Mesenchymal stem cell (in vitro differentiated cells and primary cell): ENCODE results near the gene TNNT2.

ENCODE experiments used
- DNase-seq: peaks from one replicate; pipeline ENCODE4 v3.0.0-alpha.2; 2013
- H2AFZ ChIP-seq: one replicate; pipeline ENCODE4 v1.6.1; 2013; ENCODE audit warnings: low read depth, mild to moderate bottlenecking, control low read depth, inconsistent platforms, low read length, moderate library complexity
- H2AK5ac ChIP-seq: 2 replicates; pipeline ENCODE4 v1.6.1; 2013; ENCODE audit warnings: low read length, moderate library complexity, mild to moderate bottlenecking, inconsistent platforms; ENCODE audit not compliant: severe bottlenecking
- H2BK120ac ChIP-seq: one replicate; pipeline ENCODE4 v1.6.1; 2013; ENCODE audit warnings: low read depth, mild to moderate bottlenecking, inconsistent platforms, low read length, moderate library complexity
- H2BK12ac ChIP-seq, 2 experiments: one replicate each; pipeline ENCODE4 v1.6.1; 2013; ENCODE audit warnings: inconsistent platforms in 2 of 2, low read length in 2 of 2, mild to moderate bottlenecking in 2 of 2, moderate library complexity in 2 of 2, control low read depth in 1 of 2
- H2BK15ac ChIP-seq: one replicate; pipeline ENCODE4 v1.6.1; 2013; ENCODE audit warnings: mild to moderate bottlenecking, low read depth, inconsistent platforms; ENCODE audit not compliant: poor library complexity, severe bottlenecking
- H2BK5ac ChIP-seq: 2 replicates; pipeline ENCODE4 v1.6.1; 2013; ENCODE audit warnings: low read depth, mild to moderate bottlenecking, low read length, control low read depth, inconsistent platforms; ENCODE audit not compliant: poor library complexity, severe bottlenecking
- H3K14ac ChIP-seq, 2 experiments: one replicate each; pipeline ENCODE4 v1.6.1; 2013; ENCODE audit warnings: inconsistent platforms in 2 of 2, low read length in 2 of 2, control low read depth in 1 of 2, mild to moderate bottlenecking in 1 of 2, moderate library complexity in 1 of 2
- H3K18ac ChIP-seq, 2 experiments: one replicate each; pipeline ENCODE4 v1.6.1; 2013; ENCODE audit warnings: inconsistent platforms in 2 of 2, low read length in 2 of 2, control low read depth in 1 of 2, low read depth in 1 of 2, mild to moderate bottlenecking in 1 of 2
- H3K23ac ChIP-seq, 2 experiments: one replicate each; pipeline ENCODE4 v1.6.1; 2013; ENCODE audit warnings: inconsistent platforms in 2 of 2, low read length in 2 of 2, mild to moderate bottlenecking in 2 of 2, moderate library complexity in 2 of 2, control low read depth in 1 of 2
- H3K27ac ChIP-seq: 2 replicates; pipeline ENCODE4 v1.5.1; 2013; ENCODE audit warnings: mild to moderate bottlenecking, moderate library complexity, low read length, control low read depth, inconsistent platforms; ENCODE audit not compliant: poor library complexity, severe bottlenecking
- H3K27me3 ChIP-seq, 2 experiments: 2 replicates each; pipeline versions ENCODE4 v1.6.1 to v1.7.0; 2013; ENCODE audit warnings: low read length in 2 of 2, mild to moderate bottlenecking in 2 of 2, moderate library complexity in 2 of 2, control low read depth in 1 of 2, inconsistent platforms in 1 of 2; ENCODE audit not compliant: control insufficient read depth in 1 of 2, insufficient read depth in 1 of 2
- H3K36me3 ChIP-seq, 2 experiments: 2 replicates each; pipeline versions ENCODE4 v1.6.1 to v1.7.0; 2013; ENCODE audit warnings: low read length in 2 of 2, control low read depth in 1 of 2, inconsistent platforms in 1 of 2, low read depth in 1 of 2, mild to moderate bottlenecking in 1 of 2; ENCODE audit not compliant: insufficient read depth in 2 of 2, control insufficient read depth in 1 of 2
- H3K4ac ChIP-seq, 2 experiments: one replicate each; pipeline ENCODE4 v1.6.1; 2013; ENCODE audit warnings: inconsistent platforms in 2 of 2, low read length in 2 of 2, mild to moderate bottlenecking in 2 of 2, moderate library complexity in 2 of 2, control low read depth in 1 of 2, low read depth in 1 of 2
- H3K4me1 ChIP-seq: 2 replicates; pipeline ENCODE4 v1.6.1; 2013; ENCODE audit warnings: low read depth, low read length, control low read depth; ENCODE audit not compliant: control insufficient read depth, insufficient read depth
- H3K4me2 ChIP-seq: 2 replicates; pipeline ENCODE4 v1.6.1; 2013; ENCODE audit warnings: low read length, mild to moderate bottlenecking, inconsistent platforms; ENCODE audit not compliant: poor library complexity, severe bottlenecking
- H3K4me3 ChIP-seq, 2 experiments: 2 replicates each; pipeline versions ENCODE4 v1.5.1 to v1.7.0; 2013; ENCODE audit warnings: low read length in 2 of 2, mild to moderate bottlenecking in 2 of 2, control low read depth in 1 of 2, low read depth in 1 of 2; ENCODE audit not compliant: insufficient read depth in 1 of 2
- H3K79me1 ChIP-seq: replicated peaks from 2 replicates; pipeline ENCODE4 v1.6.1; 2013; ENCODE audit warnings: mild to moderate bottlenecking, control low read depth, low read length, inconsistent platforms; ENCODE audit not compliant: poor library complexity, severe bottlenecking
- H3K9ac ChIP-seq: 2 replicates; pipeline ENCODE4 v1.7.0; 2013; ENCODE audit warnings: mild to moderate bottlenecking, low read length, moderate library complexity
- H3K9me3 ChIP-seq: 2 replicates; pipeline ENCODE4 v1.7.0; 2013; ENCODE audit warnings: mild to moderate bottlenecking, low read length; ENCODE audit not compliant: control insufficient read depth
- H4K8ac ChIP-seq: one replicate; pipeline ENCODE4 v1.6.1; 2013; ENCODE audit warnings: inconsistent platforms, mild to moderate bottlenecking, low read length, moderate library complexity
- H4K91ac ChIP-seq: one replicate; pipeline ENCODE4 v1.6.1; 2013; ENCODE audit warnings: mild to moderate bottlenecking, low read length, inconsistent platforms
- WGBS: methylation state at CpG from one replicate; pipeline ENCODE4 v1.1.7; 2013; ENCODE audit warnings: mixed read lengths; 5-methylcytosine and 5-hydroxymethylcytosine counted together

The TNNT2 gene

GRCh38 chr1:201403359-201403758 is 25.9 kb upstream of the TNNT2 start:
- H3K18ac ChIP-seq, result no peak overlapping the region
- H3K79me1 ChIP-seq, result peaks cover 8% of the 10 kb centered on the region
- no peak overlapping the region for H3K4ac ChIP-seq
- H3K14ac ChIP-seq, result no peak overlapping the region
- H3K4me3 ChIP-seq, result no peak overlapping the region
- DNase-seq, result no peak
- no peak overlapping the region for H3K23ac ChIP-seq
- H2AFZ ChIP-seq, result no peak overlapping the region
- H2BK120ac ChIP-seq, result no peak overlapping the region
- no peak overlapping the region for H3K4me2 ChIP-seq
- H3K4me1 ChIP-seq, result peaks cover 58% of the 10 kb centered on the region
- H3K9me3 ChIP-seq, result no peaks in the 10 kb centered on the region
- no peak overlapping the region for H2AK5ac ChIP-seq
- H2BK12ac ChIP-seq, result no peak overlapping the region
- H3K9ac ChIP-seq, result no peak overlapping the region
- H3K27ac ChIP-seq, result no peak overlapping the region
- H4K8ac ChIP-seq, result no peak overlapping the region
- no peak overlapping the region for H4K91ac ChIP-seq
- WGBS, result 72% methylated on average over 1 of the region's 1 CpG
- H3K36me3 ChIP-seq, result no peaks in the 10 kb centered on the region
- no peak overlapping the region for H2BK15ac ChIP-seq
- no peak overlapping the region for H2BK5ac ChIP-seq
- peaks cover 0 to 87% of the 10 kb centered on the region in 2 experiments for H3K27me3 ChIP-seq

- no peak for DNase-seq
These were observed 24.2 kb upstream of the TNNT2 start for GRCh38 chr1:201401700-201402099.

GRCh38 chr1:201400852-201401230 is 23.4 kb upstream of the TNNT2 start:
- Histone ChIP-seq H2BK12ac (no peak overlapping the region), H3K4me1 (peaks cover 63% of the 10 kb centered on the region), H3K79me1 (peaks cover 8% of the 10 kb centered on the region), H4K8ac (no peak overlapping the region), H2BK15ac (no peak overlapping the region), H2AFZ (no peak overlapping the region), H3K27me3 (peaks cover 0 to 95% of the 10 kb centered on the region in 2 experiments), H2BK120ac (no peak overlapping the region), H3K4ac (no peak overlapping the region), H3K36me3 (no peaks in the 10 kb centered on the region), H3K27ac (no peak overlapping the region), H3K9me3 (no peaks in the 10 kb centered on the region), H2BK5ac (no peak overlapping the region), H3K9ac (no peak overlapping the region), H4K91ac (no peak overlapping the region), H3K4me3 (no peak overlapping the region), H2AK5ac (peak overlapping the region; percentile 93), H3K23ac (no peak overlapping the region), H3K4me2 (no peak overlapping the region), H3K18ac (no peak overlapping the region), H3K14ac (no peak overlapping the region)
- DNase-seq, result no peak
- 80% methylated on average over 1 of the region's 2 CpGs for WGBS

More at GRCh38 chr1:201401700-201402099, 24.2 kb upstream of the TNNT2 start:
- no peak overlapping the region for H2BK15ac ChIP-seq
- H2BK5ac ChIP-seq, result no peak overlapping the region
- H3K14ac ChIP-seq, result no peak overlapping the region
- H2BK12ac ChIP-seq, result no peak overlapping the region
- H3K23ac ChIP-seq, result no peak overlapping the region
- H3K36me3 ChIP-seq, result no peaks in the 10 kb centered on the region
- H3K9ac ChIP-seq, result no peak overlapping the region
- no peak overlapping the region for H3K4ac ChIP-seq
- peak overlapping the region; percentile 66 for H2AK5ac ChIP-seq
- no peak overlapping the region for H3K4me3 ChIP-seq
- peaks cover 62% of the 10 kb centered on the region for H3K4me1 ChIP-seq
- H3K27ac ChIP-seq, result no peak overlapping the region
- H3K9me3 ChIP-seq, result no peaks in the 10 kb centered on the region
- H3K79me1 ChIP-seq, result peaks cover 8% of the 10 kb centered on the region
- no peak overlapping the region for H3K18ac ChIP-seq
- no peak overlapping the region for H2AFZ ChIP-seq
- no peak overlapping the region for H2BK120ac ChIP-seq
- peaks cover 0 to 93% of the 10 kb centered on the region in 2 experiments for H3K27me3 ChIP-seq
- H3K4me2 ChIP-seq, result no peak overlapping the region
- 63% methylated on average over 2 of the region's 2 CpGs for WGBS
- no peak overlapping the region for H4K8ac ChIP-seq
- no peak overlapping the region for H4K91ac ChIP-seq

GRCh38 chr1:201400212-201400851 is 22.9 kb upstream of the TNNT2 start:
- no peak overlapping the region for H3K4ac ChIP-seq
- no peak overlapping the region for H4K8ac ChIP-seq
- no peak overlapping the region for H2BK15ac ChIP-seq
- no peak overlapping the region for H2AFZ ChIP-seq
- DNase-seq, result no peak
- H3K9me3 ChIP-seq, result no peaks in the 10 kb centered on the region
- H3K27ac ChIP-seq, result no peak overlapping the region
- no peak overlapping the region for H3K23ac ChIP-seq
- no peak overlapping the region for H2BK5ac ChIP-seq
- WGBS, result 80% methylated on average over 11 of the region's 11 CpGs
- no peak overlapping the region for H3K4me3 ChIP-seq
- peak overlapping the region; percentile 93 for H2AK5ac ChIP-seq
- no peak overlapping the region for H4K91ac ChIP-seq
- no peak overlapping the region for H3K18ac ChIP-seq
- no peak overlapping the region for H3K4me2 ChIP-seq
- H3K79me1 ChIP-seq, result peaks cover 8% of the 10 kb centered on the region
- no peak overlapping the region for H3K9ac ChIP-seq
- H2BK120ac ChIP-seq, result no peak overlapping the region
- peaks cover 61% of the 10 kb centered on the region for H3K4me1 ChIP-seq
- no peaks in the 10 kb centered on the region for H3K36me3 ChIP-seq
- H3K27me3 ChIP-seq, result peaks cover 0 to 94% of the 10 kb centered on the region in 2 experiments
- H2BK12ac ChIP-seq, result no peak overlapping the region
- H3K14ac ChIP-seq, result no peak overlapping the region
